Head of caudate nucleus (tissue), 42 donors: ENCODE data around the gene MPDZ.

Source experiments
- DNase-seq, 42 donors: peaks; one replicate each; pipeline versions ENCODE4 v3.0.0 to v3.0.0-alpha.2; 2020 to 2021; ENCODE audit warnings: mixed read lengths in 7 of 42
- intact Hi-C: fragments of 100-400 bp; cut with DNase I; formaldehyde crosslinking; loops from one replicate; pipeline ENCODE4 v1.15.0; 2022

MPDZ gene

GRCh38 chr9:13063880-13064459 is 215.5 kb downstream of the MPDZ start:
- DNase-seq: no peak
- intact Hi-C loops: no loop called here

GRCh38 chr9:13061390-13061789 is 218.1 kb downstream of the MPDZ start:
- DNase-seq: no peak

More at GRCh38 chr9:13061390-13061789, 218.1 kb downstream of the MPDZ start:
- intact Hi-C loops: no loop called here
